Measurements from ENCODE around the gene AGXT2. TPM values are rescaled to one million over a fixed set of nuclear protein-coding genes. Genes with fewer than 3 reads are reported as not detected.
A peak's percentile ranks its signal among the peaks of the same experiment; 100 is the strongest.

The AGXT2 gene
- total and polyA plus RNA-seq, 4 donors = 49.4 to 67.9 (median 50.6) TPM

- TF ChIP-seq MAX (IDR thresholded peaks at IDR 0.05) = peak; percentile 51
- TF ChIP-seq FOXA2 (IDR thresholded peaks at IDR 0.05) = no peak
- TF ChIP-seq FOXA1 (IDR thresholded peaks at IDR 0.05) = no peak
- no peak for TF ChIP-seq EGR1 (IDR thresholded peaks at IDR 0.05; ENCODE audit: low read depth in 2 of 2)
- no peak for TF ChIP-seq TAF1 (conservative IDR thresholded peaks at IDR 0.05)
Observed at GRCh38 chr5:35095366-35095765, 47.6 kb upstream of the AGXT2 start (continued).

DNA sequence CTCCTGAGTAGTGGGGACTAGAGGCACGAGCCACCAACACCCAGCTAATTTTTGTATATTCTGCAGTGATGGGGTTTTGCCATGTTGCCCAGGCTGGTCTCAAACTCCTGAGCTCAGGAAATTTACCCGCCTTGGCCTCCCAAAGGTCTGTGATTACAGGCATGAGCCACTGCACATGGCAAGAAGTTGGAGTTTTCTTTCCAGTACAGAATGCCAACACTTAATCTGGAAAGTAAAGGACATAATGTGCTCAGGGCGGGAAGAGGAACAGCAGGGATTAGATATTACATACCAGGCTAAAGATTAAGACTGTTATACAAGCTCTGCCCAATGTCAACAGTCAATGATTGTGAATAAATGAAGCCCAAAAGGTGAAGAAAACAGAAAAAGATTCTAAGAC, 47.2 kb upstream of the AGXT2 start:
- no peak for DNase-seq (ENCODE audit: low spot score)
- Histone ChIP-seq H3K27me3 (ENCODE audit: control insufficient read depth in 4 of 4, insufficient read depth in 4 of 4, low read length in 3 of 4) (no peaks in the 10 kb centered on the region), H3K27ac (ENCODE audit: low read depth in 1 of 2, low read length in 2 of 2) (no peak overlapping the region), H3K36me3 (ENCODE audit: control insufficient read depth in 4 of 4, insufficient read depth in 3 of 4, low read depth in 1 of 4, low read length in 3 of 4) (no peaks in the 10 kb centered on the region), H3K4me3 (ENCODE audit: low read depth in 1 of 3, low read length in 3 of 3) (no peak overlapping the region), H3K9ac (ENCODE audit: low read depth in 1 of 2, low read length in 2 of 2) (no peak overlapping the region), H3K9me3 (ENCODE audit: control insufficient read depth in 4 of 4, low read length in 3 of 4) (no peaks in the 10 kb centered on the region), H3K4me1 (ENCODE audit: control insufficient read depth in 4 of 4, insufficient read depth in 4 of 4, low read length in 3 of 4) (peaks cover 6 to 29% (median 13%) of the 10 kb centered on the region in 4 donors)
- WGBS = 87% methylated on average over 3 of the region's 3 CpGs
- no peak for TF ChIP-seq RXRA (IDR thresholded peaks at IDR 0.05)
- no peak for TF ChIP-seq ZBTB33 (IDR thresholded peaks at IDR 0.05)
- no peak for TF ChIP-seq FOXA1 (IDR thresholded peaks at IDR 0.05)
- TF ChIP-seq RAD21 (IDR thresholded peaks at IDR 0.05) = no peak
- TF ChIP-seq, protein P1, sequence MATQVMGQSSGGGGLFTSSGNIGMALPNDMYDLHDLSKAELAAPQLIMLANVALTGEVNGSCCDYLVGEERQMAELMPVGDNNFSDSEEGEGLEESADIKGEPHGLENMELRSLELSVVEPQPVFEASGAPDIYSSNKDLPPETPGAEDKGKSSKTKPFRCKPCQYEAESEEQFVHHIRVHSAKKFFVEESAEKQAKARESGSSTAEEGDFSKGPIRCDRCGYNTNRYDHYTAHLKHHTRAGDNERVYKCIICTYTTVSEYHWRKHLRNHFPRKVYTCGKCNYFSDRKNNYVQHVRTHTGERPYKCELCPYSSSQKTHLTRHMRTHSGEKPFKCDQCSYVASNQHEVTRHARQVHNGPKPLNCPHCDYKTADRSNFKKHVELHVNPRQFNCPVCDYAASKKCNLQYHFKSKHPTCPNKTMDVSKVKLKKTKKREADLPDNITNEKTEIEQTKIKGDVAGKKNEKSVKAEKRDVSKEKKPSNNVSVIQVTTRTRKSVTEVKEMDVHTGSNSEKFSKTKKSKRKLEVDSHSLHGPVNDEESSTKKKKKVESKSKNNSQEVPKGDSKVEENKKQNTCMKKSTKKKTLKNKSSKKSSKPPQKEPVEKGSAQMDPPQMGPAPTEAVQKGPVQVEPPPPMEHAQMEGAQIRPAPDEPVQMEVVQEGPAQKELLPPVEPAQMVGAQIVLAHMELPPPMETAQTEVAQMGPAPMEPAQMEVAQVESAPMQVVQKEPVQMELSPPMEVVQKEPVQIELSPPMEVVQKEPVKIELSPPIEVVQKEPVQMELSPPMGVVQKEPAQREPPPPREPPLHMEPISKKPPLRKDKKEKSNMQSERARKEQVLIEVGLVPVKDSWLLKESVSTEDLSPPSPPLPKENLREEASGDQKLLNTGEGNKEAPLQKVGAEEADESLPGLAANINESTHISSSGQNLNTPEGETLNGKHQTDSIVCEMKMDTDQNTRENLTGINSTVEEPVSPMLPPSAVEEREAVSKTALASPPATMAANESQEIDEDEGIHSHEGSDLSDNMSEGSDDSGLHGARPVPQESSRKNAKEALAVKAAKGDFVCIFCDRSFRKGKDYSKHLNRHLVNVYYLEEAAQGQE (IDR thresholded peaks at IDR 0.05) = no peak

GRCh38 chr5:35092703-35093102, 45.0 kb upstream of the AGXT2 start:
- no peak for TF ChIP-seq CTCF (IDR thresholded peaks at IDR 0.05; ENCODE audit: low read depth, low read length, missing input control)
- no peak for TF ChIP-seq HNF4G (IDR thresholded peaks at IDR 0.05)
- no peak for TF ChIP-seq RAD21 (IDR thresholded peaks at IDR 0.05)
- TF ChIP-seq NR2F2 (IDR thresholded peaks at IDR 0.05) = no peak
- no peak for TF ChIP-seq EGR1 (IDR thresholded peaks at IDR 0.05; ENCODE audit: low read depth in 2 of 2)
- TF ChIP-seq HNF4A (conservative IDR thresholded peaks at IDR 0.05) = no peak
- no peak for TF ChIP-seq YY1 (IDR thresholded peaks at IDR 0.05)
- TF ChIP-seq SP1 (IDR thresholded peaks at IDR 0.05) = no peak
- TF ChIP-seq FOXA2 (IDR thresholded peaks at IDR 0.05) = no peak
- TF ChIP-seq MAX (IDR thresholded peaks at IDR 0.05) = no peak
- Histone ChIP-seq H3K4me3 (ENCODE audit: low read depth in 1 of 3, low read length in 3 of 3) (no peak overlapping the region), H3K9ac (ENCODE audit: low read depth in 1 of 2, low read length in 2 of 2) (no peak overlapping the region), H3K9me3 (ENCODE audit: control insufficient read depth in 4 of 4, low read length in 3 of 4) (no peaks in the 10 kb centered on the region), H3K27me3 (ENCODE audit: control insufficient read depth in 4 of 4, insufficient read depth in 4 of 4, low read length in 3 of 4) (no peaks in the 10 kb centered on the region), H3K27ac (ENCODE audit: low read depth in 1 of 2, low read length in 2 of 2) (no peak overlapping the region), H3K36me3 (ENCODE audit: control insufficient read depth in 4 of 4, insufficient read depth in 3 of 4, low read depth in 1 of 4, low read length in 3 of 4) (no peaks in the 10 kb centered on the region), H3K4me1 (ENCODE audit: control insufficient read depth in 4 of 4, insufficient read depth in 4 of 4, low read length in 3 of 4) (peaks cover 4 to 26% (median 14%) of the 10 kb centered on the region in 4 donors)
- DNase-seq (ENCODE audit: low spot score) = no peak
- 90% methylated on average over 2 of the region's 2 CpGs for WGBS
